Measurements from ENCODE around the gene HHATL.

- no peak for TF ChIP-seq GATA2 (IDR thresholded peaks at IDR 0.05; ENCODE audit: low read depth, low read length)
- TF ChIP-seq GATA3 (IDR thresholded peaks at IDR 0.05; ENCODE audit: low read depth, low read length) = no peak
Measured at GRCh38 chr3:42652251-42652610, 50.4 kb downstream of the HHATL start.

Measured in SH-SY5Y (cell line).